NCI-H345 treated with DMSO at 0.1 percent for 48 hours (cell line): ENCODE results near the gene NCF2.

Experiments
- DNase-seq: peaks from one replicate; lab custom pipeline; 2025; ENCODE audit not compliant: unreplicated experiment; lab: John Stamatoyannopoulos, UW

The NCF2 gene

DNA sequence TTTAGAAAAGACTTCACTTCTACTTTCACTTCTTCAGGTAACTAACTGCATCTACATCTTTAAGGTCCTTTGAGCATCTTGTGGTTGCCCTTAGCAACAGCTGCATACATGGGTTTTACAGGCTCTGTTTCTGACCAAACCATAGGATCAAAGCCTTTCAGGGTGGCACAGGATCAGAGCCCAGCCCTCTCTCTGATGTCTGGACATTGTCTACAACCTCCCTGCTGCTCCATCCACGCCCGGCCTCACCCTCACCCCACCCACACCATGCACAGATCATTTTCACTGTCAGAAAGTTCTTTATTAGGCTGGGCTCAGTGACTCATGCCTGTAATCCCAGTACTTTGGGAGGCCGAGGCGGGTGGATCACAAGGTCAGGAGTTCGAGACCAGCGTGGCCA is 5.2 kb downstream of the NCF2 start:
- DNase-seq = no peak

DNA sequence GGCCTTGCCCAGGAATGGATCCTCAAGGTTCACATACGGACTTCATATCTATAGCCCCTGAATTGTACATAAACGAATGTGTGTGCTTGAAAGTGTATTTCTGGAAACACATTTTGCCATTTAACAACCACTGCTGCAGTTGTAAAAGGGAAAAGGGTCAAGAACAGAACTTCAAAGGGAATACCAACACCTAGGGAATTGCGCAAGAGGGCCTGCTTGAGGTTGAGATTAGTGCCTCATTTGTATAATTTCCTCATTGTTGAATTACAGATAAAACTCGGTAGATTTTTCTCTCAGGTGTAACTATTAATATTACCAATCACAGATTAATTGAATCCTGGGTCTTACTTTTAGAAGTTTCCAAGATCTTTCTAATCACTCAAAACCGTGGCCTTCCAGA is 6.1 kb downstream of the NCF2 start:
- no peak for DNase-seq

DNA sequence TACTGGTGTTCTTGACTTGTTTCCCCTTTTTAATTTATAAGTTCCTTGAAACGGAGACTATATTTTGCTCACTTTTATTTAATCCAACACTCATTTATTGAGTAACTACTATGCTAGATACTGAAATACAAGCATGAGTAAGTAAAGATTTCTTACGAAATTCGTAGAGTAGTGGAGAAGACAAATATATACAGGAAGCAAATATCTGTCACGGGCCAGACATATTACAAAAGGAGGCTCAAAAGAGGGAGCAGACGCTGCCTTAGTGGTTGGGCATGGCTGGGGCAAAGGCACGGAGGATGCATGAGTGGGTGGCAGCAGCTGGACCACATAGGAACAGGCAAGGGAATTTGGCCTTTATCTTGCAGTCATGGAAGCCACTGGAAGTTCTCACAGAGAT is 6.8 kb downstream of the NCF2 start:
- DNase-seq = no peak

DNA sequence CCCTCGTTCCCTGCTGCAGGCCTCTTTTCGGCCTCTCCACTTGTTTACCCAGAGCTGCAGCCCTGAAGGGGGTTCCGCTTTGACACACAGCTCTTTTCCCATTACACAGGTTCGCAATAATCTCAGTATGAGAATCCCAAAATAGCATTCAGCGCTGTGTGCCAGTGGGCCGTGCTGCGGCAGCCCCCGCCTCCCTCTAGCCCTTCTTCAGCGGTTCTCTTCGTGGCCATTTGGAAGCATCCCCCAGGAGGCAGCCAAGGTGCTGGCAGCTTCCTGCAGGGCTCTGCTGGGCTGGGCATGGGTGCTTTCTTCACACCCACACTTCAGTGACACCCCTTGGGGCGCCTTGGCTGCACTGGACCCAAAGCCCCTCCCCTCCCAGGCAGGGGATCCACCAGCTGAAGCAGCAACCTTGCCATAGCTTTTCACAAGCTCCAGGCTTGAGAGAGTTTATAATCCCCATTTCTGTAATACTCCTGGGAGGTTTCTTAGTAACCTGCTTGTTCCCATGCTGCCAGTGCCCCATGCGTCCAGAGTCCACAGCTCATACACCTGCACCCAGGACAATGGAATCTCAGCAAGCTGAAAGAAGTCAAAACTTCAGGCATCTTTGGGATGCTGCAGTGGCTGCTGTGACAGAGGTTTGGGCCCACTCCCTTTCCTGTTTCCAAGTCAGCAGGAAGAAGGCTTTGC is 8.1 kb downstream of the NCF2 start:
- DNase-seq = no peak

DNA sequence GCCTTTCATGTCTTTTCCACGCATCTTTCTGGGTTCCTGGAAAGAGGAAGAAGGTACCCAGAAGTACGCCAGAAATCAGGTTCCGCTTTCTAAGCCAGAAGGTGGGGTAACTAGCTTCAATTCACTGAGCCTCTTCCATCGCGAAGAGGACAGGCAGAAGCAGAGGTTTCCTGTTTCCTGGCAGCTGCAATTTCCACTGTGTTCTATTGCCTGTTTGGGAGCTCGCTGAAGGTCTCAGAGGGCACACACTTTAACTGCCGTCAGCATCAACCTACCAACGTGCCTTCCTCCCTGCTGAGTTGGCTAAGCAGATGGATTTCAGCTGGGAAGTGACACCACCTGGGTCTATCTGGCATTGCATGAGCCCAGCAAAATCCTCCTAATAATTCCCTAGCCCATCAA is 10.0 kb downstream of the NCF2 start:
- DNase-seq = no peak

DNA sequence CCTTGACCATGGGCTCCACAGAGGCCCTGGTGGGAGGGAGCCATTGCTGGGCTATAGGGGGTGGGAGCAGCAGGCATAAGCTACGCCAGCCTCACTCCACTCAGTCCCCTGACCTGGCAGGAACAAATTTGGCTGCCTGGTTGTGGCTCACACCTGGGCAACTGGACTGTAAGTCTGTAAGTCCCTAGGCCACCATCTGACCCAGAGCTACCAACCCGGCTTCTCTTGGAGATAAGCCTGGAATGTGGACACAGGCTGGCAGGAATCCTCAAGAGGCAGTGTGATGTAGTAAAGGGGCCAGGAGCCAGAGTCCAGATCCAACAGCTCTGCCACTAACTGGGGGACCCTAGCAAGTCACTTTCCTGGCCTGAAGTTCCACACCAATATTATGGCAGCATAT is 11.4 kb downstream of the NCF2 start:
- no peak for DNase-seq

DNA sequence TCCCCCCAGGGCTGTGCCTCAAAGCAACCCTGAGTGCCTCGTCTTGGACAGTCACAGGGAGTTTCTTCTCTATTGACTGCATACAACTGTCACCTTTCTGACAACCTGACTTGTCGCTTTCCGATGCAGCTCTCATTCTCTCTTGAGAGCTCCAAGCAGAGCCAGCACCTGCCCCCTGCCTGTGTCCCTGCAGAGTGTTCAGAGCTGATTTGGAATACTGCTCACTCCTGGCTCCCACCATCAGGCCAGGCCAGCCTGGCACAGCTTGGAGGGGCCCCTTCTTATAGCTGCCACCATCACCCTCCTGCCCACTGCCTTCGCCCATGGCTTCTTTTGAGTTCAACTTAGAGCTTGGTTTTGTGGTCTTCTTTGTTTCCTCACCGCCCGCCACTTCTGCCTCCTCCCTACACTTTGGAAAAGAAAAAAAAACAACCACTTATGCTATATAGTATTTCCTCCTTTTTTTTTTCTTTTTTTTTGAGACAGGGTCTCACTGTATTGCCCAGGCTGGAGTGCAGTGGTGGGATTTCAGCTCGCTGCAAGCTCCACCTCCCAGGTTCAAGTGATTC is 12.3 kb downstream of the NCF2 start:
- no peak for DNase-seq

DNA sequence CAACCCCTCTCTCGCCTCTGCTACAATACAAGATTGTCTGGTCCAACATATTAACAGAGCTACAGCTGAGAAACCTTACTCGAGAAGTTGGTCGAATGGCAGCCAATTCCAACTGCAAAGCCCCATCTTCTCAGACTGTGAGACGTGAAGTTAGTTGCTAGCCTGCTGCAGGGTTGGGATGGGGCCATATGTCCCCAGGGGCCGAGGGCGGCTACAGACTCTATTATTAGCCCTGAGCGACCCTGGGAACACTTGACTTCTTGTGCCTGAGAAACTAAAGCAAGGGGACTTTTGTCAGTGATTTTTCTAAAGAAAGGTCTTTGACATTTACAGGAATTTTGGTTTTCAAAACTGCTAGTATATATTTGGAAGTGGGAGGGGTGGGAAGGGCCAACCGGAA is 13.7 kb downstream of the NCF2 start:
- DNase-seq = no peak

DNA sequence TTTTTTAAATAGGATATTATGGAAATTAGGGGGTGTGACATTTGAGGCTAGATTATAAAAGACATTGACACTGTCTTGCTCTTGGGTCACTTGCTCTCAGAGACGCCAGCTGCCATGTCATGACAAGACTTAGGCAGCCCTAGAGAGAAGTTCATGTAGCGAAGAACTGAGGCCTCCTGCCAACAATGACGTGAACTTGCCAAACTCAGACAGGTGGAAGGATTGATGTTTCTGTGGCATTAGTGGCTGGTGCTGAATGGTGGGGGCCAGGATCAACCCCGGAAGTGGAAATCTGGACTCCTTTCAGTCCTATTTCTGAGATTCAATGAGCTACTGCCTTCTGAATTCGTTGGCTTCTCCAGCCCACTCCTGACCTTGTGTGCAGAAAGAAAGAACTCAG is 14.7 kb downstream of the NCF2 start:
- DNase-seq = no peak

DNA sequence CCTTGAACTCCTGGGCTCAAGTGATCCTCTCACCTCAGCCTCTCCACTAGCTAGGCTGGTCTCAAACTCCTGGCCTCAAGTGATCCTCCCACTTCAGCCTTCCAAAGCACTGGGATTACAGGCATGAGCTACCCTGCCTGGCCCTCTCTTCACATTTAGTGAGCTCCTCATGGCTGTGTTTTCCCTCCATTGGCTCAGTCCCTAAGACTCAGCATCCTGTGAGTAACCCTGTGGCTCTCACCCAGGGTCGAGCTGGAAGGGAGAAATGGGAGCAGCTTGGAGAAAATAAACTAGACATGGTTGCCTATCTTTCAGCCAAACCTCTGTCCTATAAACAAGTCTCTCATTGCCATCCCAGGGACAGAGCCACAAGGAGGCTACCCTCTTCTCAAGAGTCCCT is 17.5 kb downstream of the NCF2 start:
- no peak for DNase-seq

DNA sequence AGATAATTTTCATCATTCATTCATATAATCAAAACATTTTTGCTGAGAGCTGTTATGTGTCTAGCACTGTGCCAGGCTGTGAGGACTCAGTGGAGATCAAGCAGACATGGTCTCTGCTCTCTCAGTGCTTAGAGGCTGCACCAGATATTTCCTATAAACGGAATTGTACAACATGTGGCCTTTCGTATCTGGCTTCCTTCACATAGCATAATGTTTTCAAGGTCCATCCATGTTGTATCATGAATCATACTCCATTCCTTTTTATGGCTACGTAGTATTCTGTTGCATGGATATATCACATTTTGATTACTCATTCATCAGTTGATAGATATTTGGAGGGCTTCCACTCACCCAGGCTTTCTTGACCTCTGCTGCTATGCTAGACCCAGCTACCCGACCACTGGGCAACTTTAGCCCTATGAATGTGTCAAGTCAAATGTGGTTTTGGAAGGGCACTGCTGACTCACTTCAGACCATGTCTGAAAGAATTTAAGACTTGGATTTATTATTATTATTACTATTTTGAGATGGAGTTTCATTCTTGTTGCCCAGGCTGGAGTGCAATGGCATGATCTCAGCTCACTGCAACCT is 18.5 kb downstream of the NCF2 start:
- no peak for DNase-seq

DNA sequence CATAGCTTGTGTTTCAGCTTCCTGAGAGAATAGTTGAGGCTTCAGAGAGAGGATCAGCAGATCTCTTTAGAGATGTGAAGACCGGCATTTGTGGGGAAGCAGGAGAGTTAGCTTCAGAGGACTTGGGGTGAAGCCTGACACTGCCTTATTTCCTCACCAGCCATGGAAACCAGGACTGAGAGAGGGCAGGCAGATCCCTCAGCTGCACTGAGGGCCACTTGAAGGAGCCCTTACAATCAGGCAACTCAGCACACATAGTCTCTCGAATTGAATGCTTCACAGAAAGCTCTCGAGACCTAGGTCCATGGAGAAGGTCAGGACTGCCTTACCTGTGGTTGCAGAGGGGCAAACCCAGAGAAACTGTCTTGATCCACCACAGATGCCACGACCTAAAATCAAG is 19.8 kb downstream of the NCF2 start:
- DNase-seq = no peak

DNA sequence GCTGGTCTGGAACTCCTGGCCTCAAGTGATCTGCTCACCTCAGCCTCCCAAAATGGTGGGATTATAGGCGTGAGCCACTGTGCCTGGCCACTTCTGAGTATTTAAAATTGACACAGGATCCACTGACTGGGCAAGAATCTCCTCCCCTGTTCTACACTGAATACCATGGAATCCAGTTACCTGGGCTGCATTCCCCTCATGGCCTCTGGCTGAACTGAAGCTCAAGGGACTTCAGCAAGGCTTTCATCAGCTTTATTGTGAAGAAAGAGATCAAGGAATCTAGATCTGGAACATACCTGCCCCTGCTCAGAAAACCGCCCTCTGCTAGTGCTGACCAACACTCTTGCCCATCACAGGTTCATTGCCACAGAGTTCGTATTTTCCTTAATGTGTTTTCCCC is 20.5 kb downstream of the NCF2 start:
- no peak for DNase-seq

DNA sequence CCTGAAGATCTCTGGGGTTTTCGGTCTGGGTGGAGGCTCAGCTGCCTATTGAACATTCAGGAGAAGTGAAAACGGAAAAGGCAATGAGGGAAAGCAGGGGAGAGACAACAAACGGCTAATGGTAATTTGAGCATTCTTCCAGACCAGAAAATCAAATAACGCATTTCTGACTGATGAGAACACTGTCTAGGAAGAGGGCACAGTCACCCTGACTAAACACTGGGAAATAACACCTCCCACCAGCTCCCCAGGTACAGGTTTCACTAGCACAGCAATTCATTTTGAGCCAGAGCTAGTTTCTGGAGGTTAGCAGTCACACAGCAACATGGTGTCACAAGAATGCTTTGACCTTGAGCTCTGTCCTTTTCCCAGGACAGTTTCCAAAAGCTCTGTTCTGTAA is 21.1 kb downstream of the NCF2 start:
- DNase-seq = no peak

DNA sequence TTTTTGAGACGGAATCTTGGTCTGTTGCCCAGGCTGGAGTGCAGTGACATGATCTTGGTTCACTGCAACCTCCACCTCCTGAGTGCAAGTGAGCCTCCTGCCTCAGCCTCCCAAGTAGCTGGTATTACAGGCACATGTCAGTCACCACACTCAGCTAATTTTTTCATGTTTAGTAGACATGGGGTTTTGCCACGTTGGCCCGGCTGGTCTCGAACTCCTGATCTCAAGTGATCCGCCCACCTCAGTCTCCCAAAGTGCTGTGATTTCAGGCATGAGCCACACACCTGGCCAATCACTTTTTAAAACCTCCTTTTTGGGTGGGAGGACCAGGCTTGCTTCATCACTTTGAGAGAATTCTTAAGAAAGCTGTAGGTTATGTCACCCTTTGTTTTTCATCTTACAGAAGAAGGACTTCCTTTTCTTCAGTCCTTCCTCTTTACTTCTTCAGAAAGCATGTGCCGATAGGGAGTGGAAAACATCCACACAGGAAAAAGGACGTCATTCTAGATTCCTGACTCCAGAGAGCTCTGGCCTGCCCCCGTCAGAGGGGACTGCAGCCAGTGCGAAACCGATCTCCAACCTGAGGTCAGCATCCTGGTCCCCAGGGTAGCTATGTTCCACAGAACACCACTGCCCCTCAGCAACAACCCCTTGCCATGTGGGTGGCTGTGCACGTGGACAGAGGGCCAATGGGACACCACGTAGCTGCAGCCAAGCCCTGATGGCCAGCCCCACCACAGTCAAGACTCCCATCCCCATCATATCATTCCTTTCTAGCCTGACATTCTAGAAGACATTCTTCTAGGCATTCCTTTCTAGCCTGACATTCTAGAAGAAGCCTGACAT is 21.9 kb downstream of the NCF2 start:
- DNase-seq = no peak

DNA sequence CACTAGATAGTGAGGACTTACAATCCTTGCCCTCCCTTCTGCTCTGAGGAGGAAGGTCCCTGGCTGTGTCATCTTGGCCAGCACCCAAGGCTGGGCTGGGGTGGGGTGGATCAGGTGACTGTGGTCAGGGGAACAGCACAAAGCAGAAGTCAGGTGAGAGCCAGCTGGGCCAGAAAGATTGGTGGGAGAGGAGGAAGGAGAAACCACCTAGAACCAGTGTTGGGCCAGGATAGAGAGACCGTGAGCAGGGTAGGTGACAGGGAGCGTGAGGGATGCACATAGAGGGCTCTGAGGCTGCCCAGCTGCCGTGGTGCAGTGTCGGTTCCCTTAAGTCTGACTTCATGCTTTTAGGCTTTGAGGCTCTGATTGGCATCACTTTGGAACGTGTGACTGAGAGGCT is 22.7 kb downstream of the NCF2 start:
- DNase-seq = no peak

DNA sequence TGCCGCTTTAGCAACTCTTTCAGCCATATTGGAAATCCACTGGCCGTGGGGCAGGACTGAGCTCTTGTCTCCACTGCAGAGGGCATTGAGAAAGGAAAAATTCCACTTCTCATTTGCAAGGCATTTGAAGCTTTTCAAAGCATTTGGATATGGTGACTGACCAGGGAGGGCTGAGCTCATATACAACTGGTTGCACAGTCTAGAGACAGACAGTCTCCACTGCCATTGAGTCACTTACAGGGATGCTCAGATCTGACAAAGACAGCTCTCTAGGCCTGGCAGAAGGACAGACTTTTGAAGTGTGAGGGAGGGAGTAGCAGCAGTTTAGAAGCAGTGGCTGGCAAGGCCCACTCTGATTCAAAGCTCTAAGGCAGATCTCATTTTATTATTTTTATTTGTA is 24.2 kb downstream of the NCF2 start:
- DNase-seq = no peak

DNA sequence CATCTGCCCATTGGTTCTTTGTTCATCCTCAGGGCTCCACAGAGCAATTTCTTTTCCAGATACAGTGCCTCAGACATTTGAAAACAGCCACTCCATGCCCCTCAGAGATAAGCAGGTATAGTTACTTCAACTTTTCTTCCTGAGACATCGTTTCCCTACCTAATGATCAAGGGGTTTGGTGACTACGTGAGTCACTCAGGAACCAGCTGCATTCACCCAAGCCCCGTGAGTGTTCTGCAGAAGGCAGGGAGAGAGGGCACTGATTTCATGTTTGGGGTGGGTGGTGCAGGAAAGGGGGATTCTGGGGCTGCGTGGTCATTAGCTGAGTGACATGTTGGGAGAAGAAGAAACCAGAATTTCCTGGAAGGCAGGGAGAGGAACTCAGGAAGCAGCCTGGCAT is 25.0 kb downstream of the NCF2 start:
- no peak for DNase-seq

DNA sequence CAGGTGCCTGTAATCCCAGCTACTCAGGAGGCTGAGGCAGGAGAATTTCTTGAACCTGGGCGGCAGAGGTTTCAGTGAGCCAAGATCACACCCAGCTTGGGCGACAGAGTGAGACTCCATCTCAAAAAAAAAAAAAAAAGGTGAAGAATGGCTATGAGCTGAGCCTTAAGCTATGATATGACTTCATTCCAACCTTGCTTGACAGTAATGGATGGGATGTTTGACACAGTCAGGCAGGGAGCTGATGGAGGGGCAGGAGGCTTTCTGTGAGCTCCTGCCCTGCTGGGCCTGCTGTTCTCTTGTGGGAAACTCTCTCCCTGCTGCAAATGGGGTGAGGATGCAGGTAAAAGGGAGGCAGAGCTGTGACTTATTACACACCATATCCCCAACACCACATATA is 27.6 kb downstream of the NCF2 start:
- no peak for DNase-seq

DNA sequence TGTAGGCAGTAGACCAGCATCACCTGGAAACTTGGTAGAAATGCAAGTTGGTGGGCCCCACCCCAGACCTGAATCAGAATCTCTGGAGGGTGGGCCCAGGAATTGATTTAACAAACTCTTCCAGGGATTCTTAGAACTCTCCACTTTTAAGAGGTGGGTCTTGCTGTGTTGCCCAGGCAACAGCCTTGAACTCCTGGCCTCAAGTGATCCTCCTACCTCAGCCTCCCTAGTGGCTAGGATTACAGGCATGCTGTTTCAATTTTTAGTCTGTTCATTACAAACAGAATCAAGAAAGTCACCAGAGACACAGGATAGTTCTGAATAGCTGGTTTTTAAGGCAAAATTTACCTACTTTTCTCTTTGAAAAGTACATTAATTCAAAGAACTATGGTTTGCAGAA is 31.2 kb downstream of the NCF2 start:
- DNase-seq = no peak

DNA sequence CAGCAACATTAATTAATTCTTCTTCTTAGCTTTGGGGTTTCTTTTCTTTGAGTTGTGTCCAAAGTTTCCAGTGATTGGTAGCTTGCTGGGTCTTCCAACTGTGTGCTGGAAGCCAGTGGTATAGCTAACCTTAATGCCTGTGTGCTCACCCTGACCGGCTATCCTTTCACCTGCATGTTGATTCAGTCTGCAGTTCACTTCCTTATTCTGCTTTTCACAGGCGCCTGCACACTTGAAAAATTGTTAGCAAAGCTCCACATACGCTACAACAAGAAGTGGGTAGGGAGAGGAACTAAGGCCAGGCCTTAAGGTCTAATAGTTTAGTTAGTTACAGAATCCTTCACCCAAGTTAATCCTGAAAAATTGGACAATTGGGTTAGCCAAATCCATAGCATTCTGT is 35.7 kb downstream of the NCF2 start:
- no peak for DNase-seq

DNA sequence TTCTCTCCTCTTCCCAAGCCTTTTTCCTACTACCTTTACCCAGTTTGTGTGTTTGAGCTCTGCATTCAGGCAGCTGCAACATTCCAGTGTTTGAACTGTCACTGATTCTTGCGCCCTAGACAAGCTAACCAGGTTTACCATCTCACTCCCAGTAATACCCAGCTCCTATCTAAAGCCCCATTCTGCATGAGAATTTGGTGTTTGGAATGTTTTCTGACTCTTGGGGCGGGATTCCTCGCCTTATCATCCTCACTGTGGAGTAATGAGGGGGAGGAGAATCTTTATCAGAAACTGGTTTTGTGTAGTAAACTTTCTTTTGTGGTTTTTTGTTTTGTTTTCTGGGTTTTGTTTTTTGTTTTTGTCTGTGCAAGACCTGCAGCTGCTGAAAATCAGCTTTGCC is 36.5 kb downstream of the NCF2 start:
- no peak for DNase-seq
